Measurements from ENCODE around the gene SPINK4.

DNA sequence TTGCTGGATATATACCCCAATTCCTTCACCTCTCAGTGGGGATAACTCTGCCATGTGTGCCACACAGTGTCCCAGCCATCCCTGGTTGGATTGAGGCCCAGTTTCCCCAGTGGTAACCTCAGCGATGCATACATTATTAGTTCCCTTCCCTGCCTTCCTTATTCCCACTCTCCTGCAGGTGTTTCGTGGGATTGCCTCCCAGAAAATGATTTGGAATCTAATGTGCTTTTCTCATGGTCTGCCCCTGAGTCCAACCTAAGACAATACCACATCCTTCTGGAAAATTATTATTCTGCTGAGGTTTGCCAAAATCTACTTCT lies 8.4 kb upstream of the SPINK4 start:
- TF ChIP-seq, protein P1, sequence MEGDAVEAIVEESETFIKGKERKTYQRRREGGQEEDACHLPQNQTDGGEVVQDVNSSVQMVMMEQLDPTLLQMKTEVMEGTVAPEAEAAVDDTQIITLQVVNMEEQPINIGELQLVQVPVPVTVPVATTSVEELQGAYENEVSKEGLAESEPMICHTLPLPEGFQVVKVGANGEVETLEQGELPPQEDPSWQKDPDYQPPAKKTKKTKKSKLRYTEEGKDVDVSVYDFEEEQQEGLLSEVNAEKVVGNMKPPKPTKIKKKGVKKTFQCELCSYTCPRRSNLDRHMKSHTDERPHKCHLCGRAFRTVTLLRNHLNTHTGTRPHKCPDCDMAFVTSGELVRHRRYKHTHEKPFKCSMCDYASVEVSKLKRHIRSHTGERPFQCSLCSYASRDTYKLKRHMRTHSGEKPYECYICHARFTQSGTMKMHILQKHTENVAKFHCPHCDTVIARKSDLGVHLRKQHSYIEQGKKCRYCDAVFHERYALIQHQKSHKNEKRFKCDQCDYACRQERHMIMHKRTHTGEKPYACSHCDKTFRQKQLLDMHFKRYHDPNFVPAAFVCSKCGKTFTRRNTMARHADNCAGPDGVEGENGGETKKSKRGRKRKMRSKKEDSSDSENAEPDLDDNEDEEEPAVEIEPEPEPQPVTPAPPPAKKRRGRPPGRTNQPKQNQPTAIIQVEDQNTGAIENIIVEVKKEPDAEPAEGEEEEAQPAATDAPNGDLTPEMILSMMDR (IDR thresholded peaks at IDR 0.05) = no peak
- no peak for TF ChIP-seq POLR2A (IDR thresholded peaks at IDR 0.05)

Measured in uterus (tissue), 2 donors.